Spleen (tissue), 11 donors: ENCODE data around the gene MLH3. TPM values are rescaled to one million over a fixed set of nuclear protein-coding genes. Genes with fewer than 3 reads are reported as not detected.
"Not testable (repeated sequence)": the region's sequence is repeated elsewhere in the genome, so short reads cannot be mapped to it uniquely, and the experiment has no call there.

Source experiments
- DNase-seq: peaks from one replicate; pipeline ENCODE4 v3.0.0-alpha.2; 2020
- H3K27ac ChIP-seq, 8 donors: fragments of 200-600 bp; sonication (generic) in 7 of 8; 1 replicate in 4 of 8; 2 replicates in 4 of 8; pipeline versions ENCODE4 v1.5.0 to v1.8.0; 2016 to 2021; ENCODE audit warnings: inconsistent platforms in 4 of 8, mild to moderate bottlenecking in 4 of 8, moderate library complexity in 1 of 8
- H3K27me3 ChIP-seq, 7 donors: fragments of 200-600 bp; sonication (generic) in 6 of 7; replicated peaks in 1 of 7; 1 replicate in 4 of 7; 2 replicates in 3 of 7; pipeline versions ENCODE4 v1.5.0 to v1.8.0; 2016 to 2021; ENCODE audit warnings: inconsistent platforms in 3 of 7, mild to moderate bottlenecking in 1 of 7
- H3K36me3 ChIP-seq, 6 donors: fragments of 200-600 bp; sonication (generic) in 5 of 6; 1 replicate in 4 of 6; 2 replicates in 2 of 6; pipeline versions ENCODE4 v1.5.0 to v1.8.0; 2016 to 2021; ENCODE audit warnings: inconsistent platforms in 2 of 6
- H3K4me1 ChIP-seq, 6 donors: fragments of 200-600 bp; sonication (generic) in 5 of 6; 1 replicate in 3 of 6; 2 replicates in 3 of 6; pipeline versions ENCODE4 v1.5.0 to v1.8.0; 2016 to 2021; ENCODE audit warnings: inconsistent platforms in 3 of 6
- H3K4me3 ChIP-seq, 8 donors: fragments of 200-600 bp; sonication (generic) in 7 of 8; 1 replicate in 4 of 8; 2 replicates in 4 of 8; pipeline versions ENCODE4 v1.5.0 to v1.8.0; 2016 to 2021; ENCODE audit warnings: inconsistent platforms in 4 of 8, mild to moderate bottlenecking in 4 of 8, moderate library complexity in 2 of 8
- H3K9me3 ChIP-seq, 8 donors: fragments of 200-600 bp; sonication (generic) in 7 of 8; 1 replicate in 4 of 8; 2 replicates in 4 of 8; pipeline versions ENCODE4 v1.5.0 to v1.8.0; 2016 to 2021; ENCODE audit warnings: inconsistent platforms in 4 of 8
- POLR2A ChIP-seq, 3 donors: fragments of 450-650 bp; IDR thresholded peaks; one replicate each; pipeline ENCODE4 v1.5.1; 2017; ENCODE audit warnings: antibody characterized with exemption in 3 of 3, mild to moderate bottlenecking in 1 of 3
- POLR2AphosphoS5 ChIP-seq, 3 donors: sonication (generic); formaldehyde crosslinking; IDR thresholded peaks; one replicate each; pipeline ENCODE4 v1.5.1; 2017; ENCODE audit warnings: antibody characterized with exemption in 3 of 3
- WGBS, 5 donors: extraction: QIAGEN DNeasy Blood & Tissue Kit in 3 of 5; methylation state at CpG; one replicate each; pipeline versions ENCODE4 v1.1.5 to v1.1.7; 2013 to 2018; 5-methylcytosine and 5-hydroxymethylcytosine counted together
- intact Hi-C: fragments of 100-400 bp; cut with DNase I; formaldehyde crosslinking; loops from one replicate; pipeline ENCODE4 v1.15.0; 2023; ENCODE audit warnings: low total_unique reads
- polyA plus RNA-seq, 3 donors: library from polyadenylated mRNA; stranded (reverse); fragments of 200-250 nt; gene quantifications; one replicate each; pipeline ENCODE4 v1.2.1, GENCODE V29; 2013
- total RNA-seq, 7 donors: library from RNA; depleted of rRNA in 3 of 7; stranded (reverse); fragments of >200 nt in 3 of 7; fragmentation: NEBNext Ultra II Directional in 4 of 7; extraction: Animal tissue kit (Norgen Biotek cat#: 25700) in 4 of 7; gene quantifications; one replicate each; pipeline versions ENCODE4 v1.1.0 to v1.2.1, GENCODE V29; 2016 to 2021
- TF ChIP-seq, protein P1 (sequence below), 11 experiments: fragments of 200-600 bp in 7 of 11; fragments of 450-650 bp in 4 of 11; sonication (generic) in 4 of 11; IDR thresholded peaks in 8 of 11; conservative IDR thresholded peaks in 3 of 11; 1 replicate in 7 of 11; 2 replicates in 4 of 11; pipeline versions ENCODE4 v1.4.0 to v1.8.0; 2016 to 2021; ENCODE audit warnings: antibody characterized with exemption in 11 of 11, inconsistent platforms in 4 of 11, mild to moderate bottlenecking in 1 of 11
- donor health status: healthy with polysubstance abuse.
- donor health status: DM: no; HTN: no; CAD: no; lungs with moderate emphysema.
- donor health status: DM: no; HTN: no; CAD: no.
- donor health status: Bipolar disorder and iron deficiency.
- donor health status: healthy.
- donor health status: DM: no; HTN: no; CAD: no.
- donor health status: DM: yes; HTN: yes; CAD: no.

MLH3 gene
- total and polyA plus RNA-seq, 10 donors, result 14.8 to 37.7 (median 28.6) TPM

DNA sequence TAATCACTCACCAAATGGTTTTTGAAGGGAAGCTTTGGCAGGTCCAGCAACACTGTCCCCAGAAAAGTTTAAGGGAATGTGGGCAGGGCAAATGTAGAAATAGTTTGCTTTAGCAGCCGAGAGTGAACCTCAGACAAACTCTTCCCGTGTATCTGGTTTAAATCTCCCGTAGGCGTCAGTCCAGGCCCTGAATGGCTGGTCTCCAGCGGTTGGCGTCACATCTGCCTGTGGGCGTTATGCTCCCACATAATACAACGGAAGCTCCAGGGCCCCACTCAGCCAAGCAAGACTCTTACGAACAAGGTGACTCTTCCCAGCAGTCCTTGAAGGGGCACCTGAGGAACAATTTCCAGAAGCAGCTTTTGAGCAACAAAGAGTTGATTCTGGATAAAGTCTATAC, 19.1 kb upstream of the MLH3 start:
- Histone ChIP-seq H3K27ac (peak overlapping the region in 3 of 8 donors; percentile 81 to 88 (median 86)), H3K27me3 (no peaks in the 10 kb centered on the region), H3K36me3 (no peaks in the 10 kb centered on the region), H3K4me3 (no peak overlapping the region), H3K4me1 (peaks cover 0 to 30% (median 21%) of the 10 kb centered on the region in 6 donors), H3K9me3 (no peaks in the 10 kb centered on the region)
- DNase-seq, result no peak
- WGBS, 5 donors, result 79 to 89% (median 87%) methylated on average over 9 of the region's 9 CpGs
- TF ChIP-seq, protein P1, sequence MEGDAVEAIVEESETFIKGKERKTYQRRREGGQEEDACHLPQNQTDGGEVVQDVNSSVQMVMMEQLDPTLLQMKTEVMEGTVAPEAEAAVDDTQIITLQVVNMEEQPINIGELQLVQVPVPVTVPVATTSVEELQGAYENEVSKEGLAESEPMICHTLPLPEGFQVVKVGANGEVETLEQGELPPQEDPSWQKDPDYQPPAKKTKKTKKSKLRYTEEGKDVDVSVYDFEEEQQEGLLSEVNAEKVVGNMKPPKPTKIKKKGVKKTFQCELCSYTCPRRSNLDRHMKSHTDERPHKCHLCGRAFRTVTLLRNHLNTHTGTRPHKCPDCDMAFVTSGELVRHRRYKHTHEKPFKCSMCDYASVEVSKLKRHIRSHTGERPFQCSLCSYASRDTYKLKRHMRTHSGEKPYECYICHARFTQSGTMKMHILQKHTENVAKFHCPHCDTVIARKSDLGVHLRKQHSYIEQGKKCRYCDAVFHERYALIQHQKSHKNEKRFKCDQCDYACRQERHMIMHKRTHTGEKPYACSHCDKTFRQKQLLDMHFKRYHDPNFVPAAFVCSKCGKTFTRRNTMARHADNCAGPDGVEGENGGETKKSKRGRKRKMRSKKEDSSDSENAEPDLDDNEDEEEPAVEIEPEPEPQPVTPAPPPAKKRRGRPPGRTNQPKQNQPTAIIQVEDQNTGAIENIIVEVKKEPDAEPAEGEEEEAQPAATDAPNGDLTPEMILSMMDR (IDR thresholded peaks at IDR 0.05 in 8 of 11, conservative IDR thresholded peaks at IDR 0.05 in 3 of 11), result no peak
- TF ChIP-seq POLR2AphosphoS5 (IDR thresholded peaks at IDR 0.05) (no peak), POLR2A (IDR thresholded peaks at IDR 0.05) (no peak)
- intact Hi-C loops, result no loop called here

DNA sequence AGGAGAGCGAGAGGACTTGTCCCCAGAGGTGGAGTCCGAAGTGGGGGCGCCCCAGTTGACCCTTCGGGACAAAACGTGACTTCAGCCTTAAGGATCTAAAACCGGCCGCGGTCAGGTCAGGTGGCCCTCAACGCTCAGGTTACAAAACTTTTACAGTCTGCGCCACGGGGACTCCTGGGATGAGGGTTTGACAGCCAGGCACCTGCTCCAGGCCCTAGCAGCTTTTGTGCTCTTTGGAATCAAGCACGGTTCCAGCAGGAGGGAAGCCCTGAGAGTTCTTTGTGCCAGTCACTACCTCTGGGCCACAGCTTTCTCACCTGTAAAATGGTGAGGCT, 18.5 kb upstream of the MLH3 start:
- DNase-seq, result no peak
- Histone ChIP-seq H3K36me3 (no peaks in the 10 kb centered on the region), H3K27ac (peak overlapping the region; percentile 59 to 88 (median 82)), H3K9me3 (no peaks in the 10 kb centered on the region), H3K4me3 (peak overlapping the region; percentile 34 to 81 (median 56)), H3K27me3 (no peaks in the 10 kb centered on the region), H3K4me1 (peaks cover 0 to 30% (median 21%) of the 10 kb centered on the region in 6 donors)
- 39 to 64% (median 56%) methylated on average over 8 to 12 of the region's 12 CpGs for WGBS, 5 donors
- TF ChIP-seq POLR2A (IDR thresholded peaks at IDR 0.05) (no peak), POLR2AphosphoS5 (IDR thresholded peaks at IDR 0.05) (no peak)
- TF ChIP-seq, protein P1 (IDR thresholded peaks at IDR 0.05 in 8 of 11, conservative IDR thresholded peaks at IDR 0.05 in 3 of 11), result no peak
- intact Hi-C loops, result no loop called here

DNA sequence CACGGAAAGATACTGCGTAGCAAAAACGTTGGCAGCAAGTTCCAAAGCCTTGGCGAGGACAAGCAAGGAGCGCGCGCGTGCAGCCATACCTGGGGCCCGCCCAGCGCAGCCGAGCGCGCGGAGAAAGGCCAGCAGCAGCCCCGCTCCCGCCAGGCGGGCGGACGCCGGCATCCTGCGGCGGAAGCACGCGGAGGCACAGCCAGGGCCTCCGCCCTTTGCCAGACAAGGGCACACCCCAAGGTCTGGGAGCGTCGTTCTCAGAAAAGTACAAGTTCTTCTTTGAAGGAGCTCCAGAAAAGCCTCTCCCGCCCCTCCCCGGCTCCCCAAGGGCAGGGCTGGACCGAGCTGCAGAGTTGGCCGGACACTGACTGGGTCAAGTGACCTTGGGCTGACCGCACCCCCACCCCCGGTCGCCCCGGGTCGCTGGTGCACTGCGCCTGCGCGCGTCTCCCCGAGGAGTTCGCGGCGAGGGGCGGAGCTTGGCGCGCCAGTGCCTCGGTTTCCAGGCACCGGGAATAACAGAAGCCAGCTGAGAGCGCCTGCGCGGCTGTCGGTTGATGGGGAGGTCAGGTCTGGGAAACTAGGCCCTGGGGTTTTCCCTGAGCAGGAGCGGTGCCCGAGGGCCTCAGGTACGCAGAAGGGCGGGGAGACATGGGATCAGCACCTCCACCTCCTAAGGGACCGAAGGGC, 18.0 kb upstream of the MLH3 start, which contains the start of gene ZC2HC1C:
Gene ZC2HC1C (plus strand): TSS at position 521 of the 690 bp plus-strand sequence. CDS start 933 bp downstream, outside the sequence.
- H3K4me1 ChIP-seq, result peaks cover 1 to 34% (median 24%) of the 10 kb centered on the region in 6 donors
- H3K4me3 ChIP-seq, result peak within 1 kb of the TSS; percentile 34 to 81 (median 56)
- H3K27me3 ChIP-seq, result no peaks in the 10 kb centered on the region
- intact Hi-C loops, result no loop called here
- no peaks in the 10 kb centered on the region for H3K36me3 ChIP-seq
- H3K27ac ChIP-seq, result peak within 1 kb of the TSS; percentile 59 to 88 (median 82)
- DNase-seq, result peak; percentile 92
- TF ChIP-seq POLR2AphosphoS5 (IDR thresholded peaks at IDR 0.05) (peak; percentile 74 to 89 (median 85)), POLR2A (IDR thresholded peaks at IDR 0.05) (no peak)
- TF ChIP-seq, protein P1 (IDR thresholded peaks at IDR 0.05 in 8 of 11, conservative IDR thresholded peaks at IDR 0.05 in 3 of 11), result peak in 2 of 11 experiments; percentile 6 to 14
- H3K9me3 ChIP-seq, result no peaks in the 10 kb centered on the region
- WGBS, 5 donors, result 1 to 6% (median 5%) methylated on average over 31 to 58 of the region's 58 CpGs

DNA sequence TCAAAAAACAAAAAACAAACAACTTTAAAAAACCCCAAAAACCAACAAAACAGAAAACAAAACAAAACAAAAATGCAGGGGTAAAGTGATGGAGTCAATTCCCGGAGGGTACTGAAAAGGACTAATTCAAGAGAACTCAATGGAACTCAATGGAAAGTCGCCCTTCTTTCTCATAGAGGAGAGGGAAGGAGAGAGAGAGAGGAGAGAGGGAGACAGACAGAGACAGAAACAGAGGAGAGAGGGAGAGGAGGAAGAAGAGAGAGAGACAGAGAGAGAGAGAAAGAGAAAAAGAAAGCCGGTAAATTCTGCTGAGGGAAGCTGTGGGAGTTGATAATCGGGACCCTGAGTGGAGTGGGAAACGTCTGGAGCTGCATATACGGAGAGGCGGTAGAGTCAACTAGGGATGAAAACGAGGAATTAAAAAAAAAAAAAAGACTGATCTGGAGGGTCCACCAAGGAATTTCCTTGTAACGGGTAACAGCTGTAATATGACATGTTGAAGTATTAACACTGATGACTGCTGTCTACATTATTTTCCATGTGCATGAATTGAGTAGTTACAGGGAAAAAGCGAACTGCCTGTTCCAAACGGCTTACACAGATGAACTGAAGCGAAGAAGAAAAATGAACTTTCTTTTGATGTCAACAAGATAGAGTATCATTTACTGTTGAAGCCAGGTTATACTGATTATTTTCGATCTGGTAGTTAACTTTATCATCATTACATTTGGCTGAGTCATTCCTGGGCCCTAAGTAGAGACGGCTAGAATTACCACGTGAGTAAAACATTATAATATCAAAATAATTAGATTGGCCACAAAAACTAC, 17.2 kb upstream of the MLH3 start:
- 29 to 42% (median 33%) methylated on average over 15 of the region's 15 CpGs for WGBS, 5 donors
- Histone ChIP-seq H3K9me3 (no peaks in the 10 kb centered on the region), H3K4me1 (peaks cover 5 to 41% (median 28%) of the 10 kb centered on the region in 6 donors), H3K27me3 (no peaks in the 10 kb centered on the region), H3K27ac (peak overlapping the region; percentile 59 to 88 (median 82)), H3K4me3 (peak overlapping the region; percentile 34 to 81 (median 56)), H3K36me3 (no peaks in the 10 kb centered on the region)
- TF ChIP-seq, protein P1 (IDR thresholded peaks at IDR 0.05 in 8 of 11, conservative IDR thresholded peaks at IDR 0.05 in 3 of 11), result no peak
- no peak for TF ChIP-seq POLR2AphosphoS5 (IDR thresholded peaks at IDR 0.05)
- no peak for DNase-seq
- intact Hi-C loops, result no loop called here

DNA sequence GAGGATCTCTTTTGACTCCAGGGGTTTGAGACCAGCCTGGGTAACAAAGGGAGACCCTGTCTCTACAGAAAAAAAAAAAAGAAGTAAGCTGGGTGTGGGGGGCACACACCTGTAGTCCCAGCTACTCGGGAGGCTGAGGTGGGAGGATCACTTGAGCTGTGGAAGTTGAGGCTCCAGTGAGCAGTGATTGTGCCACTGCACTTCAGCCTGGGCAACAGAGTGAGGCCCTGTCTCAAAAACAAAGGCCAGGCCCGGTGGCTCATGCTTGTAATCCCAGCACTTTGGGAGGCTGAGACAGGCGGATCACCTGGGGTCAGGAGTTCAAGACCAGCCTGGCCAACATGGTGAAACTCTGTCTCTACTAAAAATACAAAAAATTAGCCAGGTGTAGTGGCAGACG, 16.5 kb upstream of the MLH3 start:
- H3K27ac ChIP-seq, result peak overlapping the region in 7 of 8 donors; percentile 59 to 88 (median 81)
- intact Hi-C loops, result not testable (repeated sequence)

More for the DNA sequence above, 16.5 kb upstream of the MLH3 start:
- not testable (repeated sequence) for H3K9me3 ChIP-seq, H3K27me3 ChIP-seq, H3K4me3 ChIP-seq, DNase-seq, H3K36me3 ChIP-seq
- peaks cover 8 to 48% (median 35%) of the 10 kb centered on the region in 6 donors for H3K4me1 ChIP-seq
- WGBS, 5 donors, result 81 to 93% (median 86%) methylated on average over 4 of the region's 4 CpGs
